NCI-H2171 treated with DMSO at 0.1 percent for 48 hours (cell line): ENCODE results near the gene SPG7.
"Not testable (repeated sequence)": the region's sequence is repeated elsewhere in the genome, so short reads cannot be mapped to it uniquely, and the experiment has no call there.

ENCODE experiments used
- DNase-seq: peaks from one replicate; lab custom pipeline; 2025; lab: John Stamatoyannopoulos, UW

Gene SPG7

GRCh38 chr16:89581045-89581695 is 73.0 kb downstream of the SPG7 start:
- DNase-seq: no peak

- no peak for DNase-seq
These were observed 73.8 kb downstream of the SPG7 start for GRCh38 chr16:89581861-89582563.

GRCh38 chr16:89582614-89583196 is 74.5 kb downstream of the SPG7 start:
- no peak for DNase-seq

GRCh38 chr16:89583197-89583894 is 75.1 kb downstream of the SPG7 start:
- DNase-seq: no peak

- no peak for DNase-seq
These were observed 75.9 kb downstream of the SPG7 start for GRCh38 chr16:89583895-89584644.

- no peak for DNase-seq
These were observed 76.8 kb downstream of the SPG7 start for GRCh38 chr16:89584768-89585549.

GRCh38 chr16:89586218-89586617 is 78.0 kb downstream of the SPG7 start:
- no peak for DNase-seq

- DNase-seq: no peak
These were observed 78.7 kb downstream of the SPG7 start for GRCh38 chr16:89586853-89587252.

GRCh38 chr16:89587676-89588075 is 79.5 kb downstream of the SPG7 start:
- not testable (repeated sequence) for DNase-seq

GRCh38 chr16:89588413-89589109 is 80.4 kb downstream of the SPG7 start:
- no peak for DNase-seq

GRCh38 chr16:89589241-89589926 is 81.2 kb downstream of the SPG7 start:
- DNase-seq: no peak

- no peak for DNase-seq
These were observed 85.6 kb downstream of the SPG7 start for GRCh38 chr16:89593841-89594240.

- DNase-seq: no peak
These were observed 87.3 kb downstream of the SPG7 start for GRCh38 chr16:89595330-89596060.

- no peak for DNase-seq
These were observed 88.0 kb downstream of the SPG7 start for GRCh38 chr16:89596061-89596689.

- no peak for DNase-seq
These were observed 88.9 kb downstream of the SPG7 start for GRCh38 chr16:89596957-89597649.

GRCh38 chr16:89598199-89598598 is 90.0 kb downstream of the SPG7 start:
- no peak for DNase-seq

- DNase-seq: no peak
These were observed 91.3 kb downstream of the SPG7 start for GRCh38 chr16:89599451-89599858.

GRCh38 chr16:89599902-89600301 is 91.7 kb downstream of the SPG7 start:
- DNase-seq: no peak
